Kidney epithelial cell (primary cell): ENCODE data around the gene AMTN. TPM values are rescaled to one million over a fixed set of nuclear protein-coding genes. Genes with fewer than 3 reads are reported as not detected.

Source experiments
- DNase-seq: peaks from one replicate; pipeline ENCODE4 v3.0.0-alpha.2; 2010; ENCODE audit warnings: low read depth
- H3K27me3 ChIP-seq: 2 replicates; pipeline ENCODE4 v1.6.0; 2011; ENCODE audit warnings: low read length; ENCODE audit not compliant: control insufficient read depth, insufficient read depth
- H3K36me3 ChIP-seq: 2 replicates; pipeline ENCODE4 v1.5.1; 2011; ENCODE audit warnings: low read length; ENCODE audit not compliant: control insufficient read depth, insufficient read depth
- H3K4me3 ChIP-seq: 2 replicates; pipeline ENCODE4 v1.5.1; 2011; ENCODE audit warnings: low read depth, mild to moderate bottlenecking, control low read depth, low read length
- total RNA-seq: library from RNA; depleted of rRNA; stranded (reverse); fragments of >200 nt; gene quantifications from 2 replicates; pipeline ENCODE4 v1.2.3, GENCODE V29; 2015
- TF ChIP-seq, protein P1 (sequence below): IDR thresholded peaks from 2 replicates; pipeline ENCODE4 v1.5.1; 2011; ENCODE audit warnings: mild to moderate bottlenecking, moderate library complexity, low read length, control low read depth, inconsistent platforms; ENCODE audit not compliant: insufficient read depth, poor library complexity, severe bottlenecking

AMTN gene
- total RNA-seq, 1 donor from 2014 or later = not detected

- Histone ChIP-seq H3K27me3 (no peaks in the 10 kb centered on the region), H3K4me3 (no peak overlapping the region), H3K36me3 (no peaks in the 10 kb centered on the region)
- no peak for DNase-seq
- TF ChIP-seq, protein P1, sequence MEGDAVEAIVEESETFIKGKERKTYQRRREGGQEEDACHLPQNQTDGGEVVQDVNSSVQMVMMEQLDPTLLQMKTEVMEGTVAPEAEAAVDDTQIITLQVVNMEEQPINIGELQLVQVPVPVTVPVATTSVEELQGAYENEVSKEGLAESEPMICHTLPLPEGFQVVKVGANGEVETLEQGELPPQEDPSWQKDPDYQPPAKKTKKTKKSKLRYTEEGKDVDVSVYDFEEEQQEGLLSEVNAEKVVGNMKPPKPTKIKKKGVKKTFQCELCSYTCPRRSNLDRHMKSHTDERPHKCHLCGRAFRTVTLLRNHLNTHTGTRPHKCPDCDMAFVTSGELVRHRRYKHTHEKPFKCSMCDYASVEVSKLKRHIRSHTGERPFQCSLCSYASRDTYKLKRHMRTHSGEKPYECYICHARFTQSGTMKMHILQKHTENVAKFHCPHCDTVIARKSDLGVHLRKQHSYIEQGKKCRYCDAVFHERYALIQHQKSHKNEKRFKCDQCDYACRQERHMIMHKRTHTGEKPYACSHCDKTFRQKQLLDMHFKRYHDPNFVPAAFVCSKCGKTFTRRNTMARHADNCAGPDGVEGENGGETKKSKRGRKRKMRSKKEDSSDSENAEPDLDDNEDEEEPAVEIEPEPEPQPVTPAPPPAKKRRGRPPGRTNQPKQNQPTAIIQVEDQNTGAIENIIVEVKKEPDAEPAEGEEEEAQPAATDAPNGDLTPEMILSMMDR = no peak
Measured at GRCh38 chr4:70570796-70571195, 52.4 kb downstream of the AMTN start.

DNA sequence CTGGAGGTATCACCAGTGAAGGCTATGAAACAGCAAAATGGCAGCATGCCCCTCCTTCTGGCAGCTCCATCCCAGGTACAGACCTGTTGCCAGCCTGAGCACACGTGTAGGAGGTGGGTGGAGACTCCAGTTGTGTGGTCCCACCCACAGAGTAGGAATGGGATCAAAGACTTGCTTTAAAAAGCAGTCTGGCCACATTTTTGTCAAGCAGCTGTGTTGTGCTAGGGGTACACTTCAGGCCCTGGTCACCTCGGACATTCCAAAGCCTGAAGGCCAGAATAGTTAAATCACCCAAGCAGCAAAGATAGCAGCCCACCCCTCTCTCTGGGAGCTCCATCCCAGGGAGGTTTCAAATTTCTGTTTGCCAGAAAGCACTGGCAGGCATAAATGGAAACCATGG is 53.4 kb downstream of the AMTN start:
- Histone ChIP-seq H3K36me3 (no peaks in the 10 kb centered on the region), H3K4me3 (no peak overlapping the region), H3K27me3 (no peaks in the 10 kb centered on the region)
- TF ChIP-seq, protein P1 = no peak
- DNase-seq = no peak

- no peaks in the 10 kb centered on the region for H3K27me3 ChIP-seq
- TF ChIP-seq, protein P1 = no peak
- DNase-seq = no peak
Measured at GRCh38 chr4:70575964-70576363, 57.6 kb downstream of the AMTN start.

GRCh38 chr4:70577220-70577927 is 59.0 kb downstream of the AMTN start:
- H3K27me3 ChIP-seq = no peaks in the 10 kb centered on the region
- TF ChIP-seq, protein P1 = no peak
- no peak overlapping the region for H3K4me3 ChIP-seq
- no peaks in the 10 kb centered on the region for H3K36me3 ChIP-seq
- DNase-seq = no peak

More at GRCh38 chr4:70575964-70576363, 57.6 kb downstream of the AMTN start:
- no peak overlapping the region for H3K4me3 ChIP-seq
- no peaks in the 10 kb centered on the region for H3K36me3 ChIP-seq

DNA sequence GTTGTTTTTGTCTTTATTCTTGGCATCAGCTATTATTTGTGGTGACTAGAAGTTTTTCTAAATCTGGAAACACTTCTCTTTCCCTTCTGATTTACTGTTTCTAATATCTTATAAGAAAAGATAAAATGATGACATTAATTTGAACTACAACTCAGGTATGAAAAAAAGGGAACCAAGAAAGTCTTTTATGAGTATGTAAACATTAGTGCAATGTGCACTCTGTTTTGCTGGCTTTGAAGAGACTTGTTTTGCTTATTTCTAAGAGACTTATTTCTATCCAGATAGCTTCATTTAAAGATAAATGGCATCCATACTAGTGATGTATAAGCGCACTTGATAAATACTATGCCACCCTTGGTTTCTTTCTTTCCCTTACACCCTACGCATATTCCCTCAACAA is 63.6 kb downstream of the AMTN start:
- H3K27me3 ChIP-seq = no peaks in the 10 kb centered on the region
- no peaks in the 10 kb centered on the region for H3K36me3 ChIP-seq
- TF ChIP-seq, protein P1 = no peak
- no peak for DNase-seq
- H3K4me3 ChIP-seq = no peak overlapping the region

Other genes starting within 250 kb of the AMTN start
- not detected in 2 replicates for gene CABS1, start 183.6 kb upstream of the AMTN start, total RNA-seq
- not detected in 2 replicates for gene SMR3A, start 157.8 kb upstream of the AMTN start, total RNA-seq
- not detected in 2 replicates for gene SMR3B, start 135.4 kb upstream of the AMTN start, total RNA-seq
- not detected in 2 replicates for gene OPRPN, start 120.6 kb upstream of the AMTN start, total RNA-seq
- not detected in 2 replicates for gene MUC7, start 46.4 kb upstream of the AMTN start, total RNA-seq
- gene AMBN, start 73.7 kb downstream of the AMTN start, total RNA-seq = not detected in 2 replicates
- gene ENAM, start 110.2 kb downstream of the AMTN start, total RNA-seq = under 0.01 and 0.21 TPM in 2 replicates
- not detected in 2 replicates for gene JCHAIN, start 147.9 kb downstream of the AMTN start, total RNA-seq
- gene UTP3, start 170.0 kb downstream of the AMTN start, total RNA-seq = 24.5 and 25.3 TPM in 2 replicates
- 31.1 and 35.6 TPM in 2 replicates for gene RUFY3, start 203.4 kb downstream of the AMTN start, total RNA-seq